Right kidney (tissue), 1 donor: Measurements from ENCODE around the gene PASD1.
A peak's percentile ranks its signal among the peaks of the same experiment; 100 is the strongest.
"Not testable (repeated sequence)": the region's sequence is repeated elsewhere in the genome, so short reads cannot be mapped to it uniquely, and the experiment has no call there.

ENCODE experiments used
- DNase-seq: peaks from one replicate; pipeline ENCODE4 v3.0.0-alpha.2; 2016

Gene PASD1

DNA sequence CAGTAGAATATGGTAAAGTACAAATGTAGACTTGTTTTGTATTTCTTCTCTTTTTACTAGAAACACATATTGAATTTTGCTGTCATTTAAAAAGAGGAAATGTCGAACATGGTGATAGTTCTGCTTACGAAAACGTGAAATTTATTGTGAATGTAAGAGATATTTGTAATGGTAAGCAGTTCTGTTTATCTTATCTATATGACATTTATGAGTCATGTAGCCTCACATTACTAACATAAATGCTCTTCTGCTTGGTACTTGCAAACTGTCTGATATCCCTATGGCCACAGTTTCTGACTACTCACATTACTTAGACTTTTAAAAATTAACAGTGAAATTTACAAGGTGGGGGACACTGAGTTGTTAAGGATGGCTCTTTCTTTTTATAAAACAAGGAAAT lies 57.9 kb downstream of the PASD1 start:
- DNase-seq, result no peak

- DNase-seq, result no peak
These were observed 61.2 kb downstream of the PASD1 start for GRCh38 chrX:151624677-151625076.

DNA sequence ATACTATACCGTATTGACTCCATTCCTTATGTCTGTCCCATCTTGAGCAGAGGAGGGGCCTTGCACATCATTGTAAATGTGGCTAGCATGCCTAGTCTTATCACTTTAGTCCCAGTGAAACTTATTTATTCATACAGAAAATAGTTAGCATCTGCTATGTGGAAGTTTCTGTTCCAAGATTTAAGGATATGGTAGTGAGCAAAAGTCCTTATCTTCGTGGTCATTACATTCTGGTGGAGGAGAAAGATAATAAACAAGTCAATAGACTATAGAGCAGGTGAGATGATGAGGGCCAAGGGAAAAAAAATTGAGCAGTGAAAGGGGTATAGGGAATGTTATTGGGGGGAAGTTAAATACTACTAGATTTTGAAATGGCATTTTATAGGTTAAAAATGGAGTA lies 68.3 kb downstream of the PASD1 start:
- no peak for DNase-seq

DNA sequence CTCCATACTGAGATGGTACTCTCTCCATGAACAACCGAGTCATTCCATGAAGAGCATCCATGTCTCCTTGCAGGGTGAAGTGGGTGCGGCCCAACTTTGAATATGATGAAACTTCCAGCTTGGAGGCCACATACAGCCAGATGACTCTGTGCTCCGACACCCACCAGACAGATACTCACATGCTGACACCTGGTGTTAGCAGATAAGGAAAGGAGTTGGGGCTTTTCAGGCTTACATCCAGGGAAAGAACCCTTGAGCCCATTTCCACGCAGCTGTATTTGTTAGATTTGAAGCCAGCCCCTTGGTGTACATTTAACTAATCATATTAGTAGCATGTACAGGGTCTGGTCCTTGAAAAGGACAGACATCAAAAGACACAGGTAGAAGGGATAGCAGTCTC lies 69.7 kb downstream of the PASD1 start:
- DNase-seq, result no peak

- no peak for DNase-seq
These were observed 71.5 kb downstream of the PASD1 start for GRCh38 chrX:151634937-151635336.

DNA sequence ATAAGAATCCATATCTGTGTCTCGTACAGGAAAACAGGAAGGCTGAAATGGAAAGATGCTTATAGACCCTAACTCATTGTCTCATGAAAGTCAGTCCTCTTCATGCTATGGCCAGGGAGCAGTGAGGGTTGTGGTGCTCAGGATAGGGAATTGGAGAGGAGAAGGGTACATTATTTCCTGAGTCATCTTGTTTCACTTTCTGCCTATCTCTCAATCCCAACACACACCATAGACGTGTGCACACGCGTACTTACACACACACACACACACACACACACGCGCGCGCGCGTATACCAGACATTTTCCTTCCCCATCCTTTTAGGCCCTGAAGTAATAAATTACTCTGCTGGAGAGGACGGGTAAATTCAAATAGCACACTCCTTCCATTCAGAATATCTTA lies 78.1 kb downstream of the PASD1 start:
- DNase-seq, result no peak

- DNase-seq, result no peak
These were observed 111.8 kb downstream of the PASD1 start for GRCh38 chrX:151675121-151675746.

DNA sequence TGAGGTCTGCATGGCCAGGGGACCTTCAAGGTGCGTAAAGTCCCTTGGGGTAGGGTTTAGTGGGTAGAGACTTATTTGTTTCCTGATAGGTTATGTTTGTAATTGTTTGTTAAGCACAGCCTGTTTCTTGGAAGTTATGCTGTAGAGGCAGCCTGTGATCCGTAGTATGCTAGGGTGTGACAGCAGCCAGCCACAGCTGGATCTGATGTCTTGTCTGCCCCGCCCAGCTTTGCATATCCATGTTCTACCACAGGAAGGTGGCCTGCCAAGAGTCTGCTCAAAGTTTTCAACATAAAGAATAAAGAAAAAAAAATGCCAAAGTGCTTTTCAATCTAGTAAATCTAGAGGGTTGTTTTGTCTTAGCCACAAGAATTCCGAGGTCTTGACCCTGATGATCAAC lies 112.7 kb downstream of the PASD1 start:
- no peak for DNase-seq

GRCh38 chrX:151679798-151680402 lies 116.4 kb downstream of the PASD1 start:
- no peak for DNase-seq

DNA sequence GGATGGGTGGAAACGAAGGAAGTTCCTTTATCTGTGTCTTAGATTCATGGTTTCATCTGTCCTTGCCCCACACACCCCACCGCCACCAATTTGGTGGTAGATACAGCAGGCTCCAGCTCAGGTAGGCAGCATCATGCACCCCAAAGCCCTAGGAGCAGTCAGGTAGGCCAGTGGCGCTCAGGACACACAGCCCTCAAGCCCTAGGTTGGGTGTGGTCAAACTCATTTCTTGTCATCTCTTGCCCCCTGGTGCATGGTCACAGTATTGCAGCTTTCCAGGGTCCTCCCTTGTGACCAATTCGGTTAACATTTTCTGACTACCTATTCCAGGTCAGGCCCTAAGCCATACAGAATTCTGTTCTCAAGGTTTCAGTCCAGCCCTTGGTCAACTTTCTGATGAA lies 117.3 kb downstream of the PASD1 start:
- DNase-seq, result no peak

GRCh38 chrX:151687635-151688034 lies 124.2 kb downstream of the PASD1 start:
- no peak for DNase-seq

GRCh38 chrX:151688695-151689094 lies 125.2 kb downstream of the PASD1 start:
- DNase-seq, result no peak

DNA sequence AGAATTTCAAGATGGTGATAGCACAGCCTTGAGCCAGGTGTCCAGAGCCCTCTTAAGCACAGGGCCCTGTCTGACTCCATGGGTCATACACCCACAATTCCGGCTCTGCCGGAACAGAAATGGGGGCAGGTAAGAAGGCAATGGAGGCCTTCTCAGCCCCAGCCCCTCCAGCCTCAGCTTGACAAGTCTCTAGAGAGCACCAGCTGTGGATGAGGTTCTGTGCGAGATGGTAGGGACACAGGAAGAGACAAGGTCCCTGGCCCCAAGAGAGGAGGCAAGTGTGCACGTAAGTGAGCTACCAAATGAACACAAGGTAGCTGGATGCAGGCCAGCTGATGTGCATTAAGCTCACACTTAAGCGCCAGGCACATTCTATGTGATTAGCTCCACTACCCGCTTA lies 129.3 kb downstream of the PASD1 start:
- no peak for DNase-seq

- DNase-seq, result no peak
These were observed 130.6 kb downstream of the PASD1 start for GRCh38 chrX:151694121-151694520.

- DNase-seq, result peak; percentile 29
These were observed 131.4 kb downstream of the PASD1 start, which contains the start of gene PRRG3 for GRCh38 chrX:151694661-151695582. TSS of gene PRRG3 (plus strand) at chrX:151695458. CDS start at chrX:151698815, 3,357 bp downstream.

GRCh38 chrX:151695583-151696340 lies 132.3 kb downstream of the PASD1 start:
- DNase-seq, result peak; percentile 37

- not testable (repeated sequence) for DNase-seq
These were observed 133.6 kb downstream of the PASD1 start for GRCh38 chrX:151697082-151697481.

DNA sequence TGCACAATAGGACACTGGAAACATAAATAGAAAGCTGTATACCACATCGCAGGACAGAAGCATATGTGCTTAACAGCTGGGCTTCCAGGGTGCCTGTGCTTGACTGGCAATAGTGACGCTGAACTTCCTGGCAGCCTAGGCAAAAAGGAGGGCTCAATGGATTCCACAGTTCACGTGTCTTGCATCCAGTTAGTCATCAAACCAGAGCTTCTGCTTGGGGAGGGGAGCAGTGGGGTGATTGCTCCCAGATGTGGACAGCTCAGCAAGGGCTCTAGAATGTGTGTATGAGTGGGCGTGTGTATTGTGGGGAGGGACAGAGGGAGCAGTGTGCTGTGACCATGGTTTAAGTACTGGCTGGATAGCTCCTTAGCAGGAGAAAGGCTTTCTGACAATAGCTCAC lies 134.0 kb downstream of the PASD1 start:
- no peak for DNase-seq

- no peak for DNase-seq
These were observed 135.0 kb downstream of the PASD1 start for GRCh38 chrX:151698485-151698884.

DNA sequence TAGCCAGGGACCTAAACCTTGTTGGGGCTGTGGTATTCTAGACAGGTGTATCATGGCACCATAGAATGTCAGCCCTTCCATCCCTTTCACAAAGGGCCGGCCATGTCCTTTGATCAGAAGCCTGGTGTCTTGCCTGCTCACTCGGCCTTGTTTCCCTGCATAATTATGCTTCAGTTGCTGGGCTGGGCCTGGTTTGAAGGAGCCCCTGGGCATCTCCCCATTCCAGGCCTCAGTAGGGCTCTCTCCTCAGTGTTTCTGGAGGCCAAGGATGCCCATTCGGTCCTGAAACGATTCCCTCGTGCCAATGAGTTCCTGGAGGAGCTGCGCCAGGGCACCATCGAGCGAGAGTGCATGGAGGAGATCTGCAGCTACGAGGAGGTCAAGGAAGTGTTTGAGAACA lies 136.3 kb downstream of the PASD1 start:
- DNase-seq, result no peak

DNA sequence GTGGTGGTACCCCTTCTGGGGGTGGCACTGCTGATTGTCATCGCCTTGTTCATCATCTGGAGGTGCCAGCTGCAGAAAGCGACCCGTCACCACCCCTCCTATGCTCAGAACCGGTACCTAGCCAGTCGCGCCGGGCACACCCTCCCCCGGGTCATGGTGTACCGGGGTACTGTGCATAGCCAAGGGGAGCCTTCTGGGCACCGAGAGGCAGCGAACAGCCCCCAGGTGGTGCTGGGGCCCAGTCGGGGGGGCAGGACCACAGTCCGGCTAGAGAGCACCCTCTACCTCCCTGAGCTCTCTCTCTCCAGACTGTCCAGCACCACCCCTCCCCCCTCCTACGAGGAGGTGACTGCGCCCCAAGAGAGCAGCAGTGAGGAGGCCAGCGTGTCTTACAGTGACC lies 137.1 kb downstream of the PASD1 start:
- DNase-seq, result no peak

DNA sequence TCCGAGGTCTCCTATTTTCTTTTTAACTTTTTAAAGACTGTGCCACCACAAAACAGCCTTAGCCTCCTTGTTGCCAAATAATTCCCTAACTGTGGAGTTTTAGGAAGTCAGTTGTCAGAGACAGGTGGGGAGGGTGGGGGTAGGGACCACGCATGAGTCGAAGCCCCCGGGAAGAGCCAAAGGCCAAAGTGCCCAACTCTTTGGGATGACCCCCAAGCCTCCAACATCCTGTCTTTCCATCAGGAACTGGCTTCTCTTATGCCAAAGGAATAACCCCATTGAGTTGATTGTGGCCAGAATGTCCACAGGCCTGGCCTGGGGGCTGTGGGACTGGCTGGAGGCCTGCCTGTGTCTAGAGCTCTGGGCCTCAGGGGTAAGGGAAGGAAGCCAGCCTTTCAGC lies 137.6 kb downstream of the PASD1 start:
- no peak for DNase-seq

- DNase-seq, result no peak
These were observed 138.1 kb downstream of the PASD1 start for GRCh38 chrX:151701531-151701930.
